Gastroesophageal sphincter (tissue), 3 donors: ENCODE results near the gene SLC27A1.

Source experiments
- POLR2A ChIP-seq, 2 donors: fragments of 450-650 bp; IDR thresholded peaks; one replicate each; pipeline ENCODE4 v1.6.1; 2017; ENCODE audit warnings: antibody characterized with exemption in 2 of 2, mild to moderate bottlenecking in 2 of 2, moderate library complexity in 1 of 2
- POLR2AphosphoS5 ChIP-seq: sonication (generic); formaldehyde crosslinking; IDR thresholded peaks from one replicate; pipeline ENCODE4 v1.6.1; 2017; ENCODE audit warnings: antibody characterized with exemption
- TF ChIP-seq, protein P1 (sequence below), 4 experiments: fragments of 200-600 bp in 2 of 4; fragments of 450-650 bp in 2 of 4; sonication (generic) in 1 of 4; IDR thresholded peaks; one replicate each; pipeline ENCODE4 v1.5.1; 2017 to 2019; ENCODE audit warnings: antibody characterized with exemption in 4 of 4, mild to moderate bottlenecking in 2 of 4, moderate library complexity in 2 of 4

DNA sequence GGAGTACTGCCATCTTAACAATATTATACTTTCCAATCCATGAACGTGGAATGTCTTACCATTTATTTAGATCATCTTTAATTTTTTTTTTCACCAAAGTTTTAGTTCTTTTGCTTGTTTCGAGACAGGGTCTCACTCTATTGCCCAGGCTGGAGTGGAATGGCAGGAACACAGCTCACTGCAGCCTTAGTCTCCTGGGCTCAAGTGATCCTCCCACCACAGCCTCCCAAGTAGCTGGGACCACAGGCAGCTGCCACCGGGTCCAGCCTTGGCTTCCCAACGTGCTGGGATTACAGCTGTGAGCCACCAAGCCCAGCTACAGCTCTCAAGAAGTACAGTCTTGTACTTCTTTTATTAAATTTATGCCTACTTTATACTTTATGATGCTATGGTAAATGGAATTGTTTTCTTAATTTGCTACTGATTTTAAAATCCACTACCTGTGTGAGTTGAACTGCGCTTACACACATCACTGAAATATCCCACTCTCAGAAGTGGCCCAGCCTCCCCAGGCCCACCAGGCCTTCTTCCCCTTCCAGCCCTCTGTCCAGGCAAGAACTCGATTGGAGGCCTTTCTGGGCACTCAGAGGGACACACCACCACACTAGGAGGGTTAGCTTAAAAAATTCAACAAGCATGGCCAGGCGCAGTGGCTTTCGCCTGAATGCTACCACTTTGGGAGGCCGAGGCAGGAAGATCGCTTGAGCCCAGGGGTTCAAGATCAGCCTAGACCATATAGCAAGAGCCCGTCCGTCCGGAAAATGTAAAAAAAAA, 40.1 kb downstream of the SLC27A1 start:
- TF ChIP-seq, protein P1, sequence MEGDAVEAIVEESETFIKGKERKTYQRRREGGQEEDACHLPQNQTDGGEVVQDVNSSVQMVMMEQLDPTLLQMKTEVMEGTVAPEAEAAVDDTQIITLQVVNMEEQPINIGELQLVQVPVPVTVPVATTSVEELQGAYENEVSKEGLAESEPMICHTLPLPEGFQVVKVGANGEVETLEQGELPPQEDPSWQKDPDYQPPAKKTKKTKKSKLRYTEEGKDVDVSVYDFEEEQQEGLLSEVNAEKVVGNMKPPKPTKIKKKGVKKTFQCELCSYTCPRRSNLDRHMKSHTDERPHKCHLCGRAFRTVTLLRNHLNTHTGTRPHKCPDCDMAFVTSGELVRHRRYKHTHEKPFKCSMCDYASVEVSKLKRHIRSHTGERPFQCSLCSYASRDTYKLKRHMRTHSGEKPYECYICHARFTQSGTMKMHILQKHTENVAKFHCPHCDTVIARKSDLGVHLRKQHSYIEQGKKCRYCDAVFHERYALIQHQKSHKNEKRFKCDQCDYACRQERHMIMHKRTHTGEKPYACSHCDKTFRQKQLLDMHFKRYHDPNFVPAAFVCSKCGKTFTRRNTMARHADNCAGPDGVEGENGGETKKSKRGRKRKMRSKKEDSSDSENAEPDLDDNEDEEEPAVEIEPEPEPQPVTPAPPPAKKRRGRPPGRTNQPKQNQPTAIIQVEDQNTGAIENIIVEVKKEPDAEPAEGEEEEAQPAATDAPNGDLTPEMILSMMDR (IDR thresholded peaks at IDR 0.05), result no peak
- no peak for TF ChIP-seq POLR2A (IDR thresholded peaks at IDR 0.05)
- TF ChIP-seq POLR2AphosphoS5, result no peak
